HepG2 (cell line): ENCODE results near the gene NME2. TPM values are rescaled to one million over a fixed set of nuclear protein-coding genes. Genes with fewer than 3 reads are reported as not detected.

Experiments
- CBFB ChIP-seq: sonication (generic); formaldehyde crosslinking; IDR thresholded peaks from 2 replicates; pipeline ENCODE4 v1.4.0; 2020; ENCODE audit warnings: missing genetic modification reagents
- HMG20A ChIP-seq: IDR thresholded peaks from 2 replicates; pipeline ENCODE4 v1.6.1; 2016; ENCODE audit warnings: borderline replicate concordance
- HNRNPK ChIP-seq: fragments of 200-400 bp; formaldehyde crosslinking; IDR thresholded peaks from 2 replicates; pipeline ENCODE4 v1.6.1; 2018; ENCODE audit warnings: low read length, low read depth, moderate library complexity, mild to moderate bottlenecking; ENCODE audit not compliant: poor library complexity, severe bottlenecking
- MLX ChIP-seq: IDR thresholded peaks from 2 replicates; pipeline ENCODE4 v1.6.1; 2016
- NCOA2 ChIP-seq: sonication (generic); formaldehyde crosslinking; IDR thresholded peaks from 2 replicates; pipeline ENCODE4 v1.8.0; 2022; ENCODE audit warnings: inconsistent platforms
- PATZ1 ChIP-seq: sonication (generic); formaldehyde crosslinking; IDR thresholded peaks from 2 replicates; pipeline ENCODE4 v1.4.0; 2020; ENCODE audit warnings: missing genetic modification reagents
- PREB ChIP-seq: sonication (generic); formaldehyde crosslinking; IDR thresholded peaks from 2 replicates; pipeline ENCODE4 v1.4.0; 2020; ENCODE audit warnings: missing genetic modification reagents
- PRMT3 ChIP-seq: sonication (generic); formaldehyde crosslinking; IDR thresholded peaks from 2 replicates; pipeline ENCODE4 v1.8.1; 2022; ENCODE audit warnings: low read depth, mild to moderate bottlenecking, moderate library complexity, missing genetic modification reagents, borderline replicate concordance
- RAD21 ChIP-seq: fragments of 450-650 bp; formaldehyde crosslinking; IDR thresholded peaks from 2 replicates; pipeline ENCODE4 v1.5.0; 2020; ENCODE audit warnings: mild to moderate bottlenecking
- RNF219 ChIP-seq: sonication (generic); formaldehyde crosslinking; IDR thresholded peaks from 2 replicates; pipeline ENCODE4 v1.5.0; 2020; ENCODE audit warnings: mild to moderate bottlenecking, missing genetic modification reagents
- SRF ChIP-seq: IDR thresholded peaks from 2 replicates; pipeline ENCODE4 v1.6.1; 2011; ENCODE audit warnings: mild to moderate bottlenecking, low read depth, low read length, moderate library complexity
- TFDP2 ChIP-seq: sonication (generic); formaldehyde crosslinking; IDR thresholded peaks from 2 replicates; pipeline ENCODE4 v1.4.0; 2020; ENCODE audit warnings: missing genetic modification reagents
- XRCC5 ChIP-seq: fragments of 200-400 bp; formaldehyde crosslinking; optimal IDR thresholded peaks from 2 replicates; pipeline ENCODE3; 2017; ENCODE audit warnings: mild to moderate bottlenecking, low read length
- ZKSCAN1 ChIP-seq: fragments of 150-350 bp; IDR thresholded peaks from 2 replicates; pipeline ENCODE4 v1.6.1; 2014; ENCODE audit warnings: low read length
- ZNF143 ChIP-seq: sonication (generic); formaldehyde crosslinking; IDR thresholded peaks from 2 replicates; pipeline ENCODE4 v1.4.0; 2020; ENCODE audit warnings: missing genetic modification reagents
- ZNF263 ChIP-seq: sonication (generic); formaldehyde crosslinking; IDR thresholded peaks from 2 replicates; pipeline ENCODE4 v1.4.0; 2020; ENCODE audit warnings: missing genetic modification reagents
- ZNF331 ChIP-seq: sonication (generic); formaldehyde crosslinking; IDR thresholded peaks from 2 replicates; pipeline ENCODE4 v1.4.0; 2020; ENCODE audit warnings: missing genetic modification reagents
- ZNF431 ChIP-seq: sonication (generic); formaldehyde crosslinking; IDR thresholded peaks from 2 replicates; pipeline ENCODE4 v1.9.0; 2022; ENCODE audit warnings: missing genetic modification reagents, low read depth, mild to moderate bottlenecking, borderline replicate concordance
- ZNF468 ChIP-seq: sonication (generic); formaldehyde crosslinking; IDR thresholded peaks from 2 replicates; pipeline ENCODE4 v1.8.0; 2022; ENCODE audit warnings: mild to moderate bottlenecking, moderate library complexity, missing genetic modification reagents
- ZNF547 ChIP-seq: sonication (generic); formaldehyde crosslinking; IDR thresholded peaks from 2 replicates; pipeline ENCODE4 v1.5.1; 2020; ENCODE audit warnings: mild to moderate bottlenecking, missing genetic modification reagents
- ZNF549 ChIP-seq: sonication (generic); formaldehyde crosslinking; IDR thresholded peaks from 2 replicates; pipeline ENCODE4 v1.5.0; 2020; ENCODE audit warnings: missing genetic modification reagents
- ZNF577 ChIP-seq: sonication (generic); formaldehyde crosslinking; IDR thresholded peaks from 2 replicates; pipeline ENCODE4 v1.4.0; 2020; ENCODE audit warnings: mild to moderate bottlenecking, low read depth, missing genetic modification reagents, borderline replicate concordance
- ZNF749 ChIP-seq: sonication (generic); formaldehyde crosslinking; IDR thresholded peaks from 2 replicates; pipeline ENCODE4 v1.8.0; 2022; ENCODE audit warnings: mild to moderate bottlenecking, missing genetic modification reagents, moderate library complexity, borderline replicate concordance
- polyA plus RNA-seq, 8 experiments: library from polyadenylated mRNA; depleted of rRNA in 3 of 8; stranded (reverse) in 7 of 8; unstranded in 1 of 8; fragments of >200 nt; fragmentation: Illumina TruSeq in 4 of 8; extraction: Trizol in 4 of 8; gene quantifications; 2 replicates each; pipeline versions ENCODE4 v1.2.1 to v1.2.3, GENCODE V29; 2011 to 2016; ENCODE audit warnings: low read depth in 4 of 8, missing spikeins in 1 of 8, mixed read lengths in 1 of 8; ENCODE audit not compliant: insufficient read depth in 1 of 8
- total RNA-seq, 5 experiments: library from RNA; depleted of rRNA; stranded (reverse); fragments of >200 nt; fragmentation: Illumina TruSeq; extraction: Trizol; gene quantifications; 2 replicates each; pipeline ENCODE4 v1.2.3, GENCODE V29; 2016; ENCODE audit warnings: low read depth in 1 of 5

The NME2 gene
- total and polyA plus RNA-seq, 2 of the 13 experiments (the other 11 are each of a cell fraction or from before 2014, with no cell fraction given) = 790 to 1,213 TPM

GRCh38 chr17:51118330-51119195, 47.6 kb upstream of the NME2 start (continued):
- TF ChIP-seq ZNF749 (CRISPR knock-in tag) (no peak), XRCC5 (no peak), PRMT3 (no peak), HMG20A (CRISPR knock-in tag) (no peak), ZNF143 (no peak), SRF (no peak), CBFB (CRISPR knock-in tag) (no peak), ZNF549 (CRISPR knock-in tag) (no peak), ZNF547 (CRISPR knock-in tag) (no peak), MLX (CRISPR knock-in tag) (peak; percentile 39; the same call in 1 of the 2 replicates), PATZ1 (CRISPR knock-in tag) (peak; percentile 45; the same call in 1 of the 2 replicates), HNRNPK (no peak), ZNF468 (no peak), ZNF263 (CRISPR knock-in tag) (no peak), RNF219 (no peak), ZKSCAN1 (no peak), ZNF577 (CRISPR knock-in tag) (no peak), ZNF331 (CRISPR knock-in tag) (0 out of 2 replicates have a peak, but pooled peaks have one; percentile 46), PREB (no peak), NCOA2 (CRISPR knock-in tag) (0 out of 2 replicates have a peak, but pooled peaks have one; percentile 9), TFDP2 (no peak), RAD21 (CRISPR knock-in tag) (no peak), ZNF431 (CRISPR knock-in tag) (no peak)
